ENCODE data around the gene DCBLD1. TPM values are rescaled to one million over a fixed set of nuclear protein-coding genes. Genes with fewer than 3 reads are reported as not detected.

DCBLD1 gene
- total RNA-seq, 1 donor from 2014 or later = 12.0 TPM

DNA sequence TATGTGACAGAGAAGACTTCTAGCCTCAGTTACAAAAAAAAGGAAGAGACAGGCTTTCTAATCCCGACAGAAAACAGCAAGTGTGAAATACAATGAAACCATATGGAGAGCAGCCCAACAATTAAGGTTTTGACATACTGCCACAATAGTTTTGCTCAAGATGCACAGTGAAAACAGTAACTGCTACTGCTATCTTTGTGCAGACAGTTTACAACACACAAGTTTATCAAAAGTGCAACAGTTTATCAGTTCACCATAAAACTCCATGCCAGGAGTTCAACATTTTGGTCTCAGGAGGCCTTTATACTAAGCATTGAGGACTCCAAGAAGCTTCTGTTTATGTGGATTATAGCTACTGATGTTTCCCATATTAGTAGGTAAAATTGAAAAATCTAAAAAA lies 82.2 kb downstream of the DCBLD1 start:
- Histone ChIP-seq H3K4me1 (ENCODE audit: control insufficient read depth in 3 of 3, insufficient read depth in 3 of 3, low read length in 3 of 3) (no peaks in the 10 kb centered on the region), H3K27ac (ENCODE audit: low read depth, low read length) (no peak overlapping the region), H3K4me3 (ENCODE audit: low read length in 3 of 3) (no peak overlapping the region), H3K9ac (ENCODE audit: low read depth in 1 of 3, low read length in 3 of 3) (no peak overlapping the region), H3K36me3 (ENCODE audit: control insufficient read depth in 3 of 3, insufficient read depth in 3 of 3, low read length in 3 of 3) (peaks cover 0 to 36% (median 24%) of the 10 kb centered on the region in 3 donors), H3K27me3 (ENCODE audit: control insufficient read depth in 3 of 3, insufficient read depth in 3 of 3, low read length in 3 of 3) (no peaks in the 10 kb centered on the region), H3K9me3 (ENCODE audit: control insufficient read depth in 3 of 3, low read length in 3 of 3) (no peaks in the 10 kb centered on the region)

GRCh38 chr6:117568247-117568646 lies 85.8 kb downstream of the DCBLD1 start:
- no peak overlapping the region for H3K27ac ChIP-seq (ENCODE audit: low read depth, low read length)
- H3K27me3 ChIP-seq (ENCODE audit: control insufficient read depth in 3 of 3, insufficient read depth in 3 of 3, low read length in 3 of 3) = no peaks in the 10 kb centered on the region
- H3K9me3 ChIP-seq (ENCODE audit: control insufficient read depth in 3 of 3, low read length in 3 of 3) = no peaks in the 10 kb centered on the region
- no peak overlapping the region for H3K9ac ChIP-seq (ENCODE audit: low read depth in 1 of 3, low read length in 3 of 3)
- H3K4me3 ChIP-seq (ENCODE audit: low read length in 3 of 3) = no peak overlapping the region
- H3K4me1 ChIP-seq (ENCODE audit: control insufficient read depth in 3 of 3, insufficient read depth in 3 of 3, low read length in 3 of 3) = no peaks in the 10 kb centered on the region
- H3K36me3 ChIP-seq (ENCODE audit: control insufficient read depth in 3 of 3, insufficient read depth in 3 of 3, low read length in 3 of 3) = peaks cover 0 to 48% (median 29%) of the 10 kb centered on the region in 3 donors

DNA sequence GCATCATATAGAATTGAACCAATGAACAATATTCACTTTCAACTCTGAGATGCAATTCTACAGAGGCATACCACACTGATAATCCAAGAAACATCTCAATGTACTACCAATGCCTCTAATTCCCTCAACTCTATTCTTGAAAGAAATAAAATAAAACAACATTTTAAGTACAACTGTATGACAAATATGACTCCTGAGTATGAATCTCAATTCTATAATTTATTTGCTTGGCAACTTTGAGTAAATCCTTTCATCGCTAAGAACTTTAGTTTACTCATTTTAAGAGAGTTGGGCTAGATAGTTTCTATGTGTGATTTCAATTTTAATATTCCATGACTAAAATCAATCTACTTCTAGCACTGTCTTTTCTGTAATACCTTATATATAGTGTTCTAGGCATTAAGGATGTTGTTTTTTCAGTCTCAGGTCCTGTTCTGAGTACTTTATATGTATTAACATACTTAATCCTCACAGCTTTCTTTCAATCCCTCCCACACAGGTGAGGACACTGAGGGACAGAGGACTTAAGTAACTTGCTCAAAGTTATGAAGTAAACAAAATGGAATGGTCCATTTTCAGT lies 86.4 kb downstream of the DCBLD1 start:
- H3K4me1 ChIP-seq (ENCODE audit: control insufficient read depth in 3 of 3, insufficient read depth in 3 of 3, low read length in 3 of 3) = no peaks in the 10 kb centered on the region
- H3K9ac ChIP-seq (ENCODE audit: low read depth in 1 of 3, low read length in 3 of 3) = no peak overlapping the region
- no peaks in the 10 kb centered on the region for H3K9me3 ChIP-seq (ENCODE audit: control insufficient read depth in 3 of 3, low read length in 3 of 3)
- peaks cover 0 to 50% (median 30%) of the 10 kb centered on the region in 3 donors for H3K36me3 ChIP-seq (ENCODE audit: control insufficient read depth in 3 of 3, insufficient read depth in 3 of 3, low read length in 3 of 3)
- H3K27me3 ChIP-seq (ENCODE audit: control insufficient read depth in 3 of 3, insufficient read depth in 3 of 3, low read length in 3 of 3) = no peaks in the 10 kb centered on the region
- no peak overlapping the region for H3K4me3 ChIP-seq (ENCODE audit: low read length in 3 of 3)
- no peak overlapping the region for H3K27ac ChIP-seq (ENCODE audit: low read depth, low read length)

- Histone ChIP-seq H3K4me3 (ENCODE audit: low read length in 3 of 3) (no peak overlapping the region), H3K9me3 (ENCODE audit: control insufficient read depth in 3 of 3, low read length in 3 of 3) (no peaks in the 10 kb centered on the region), H3K9ac (ENCODE audit: low read depth in 1 of 3, low read length in 3 of 3) (no peak overlapping the region), H3K27me3 (ENCODE audit: control insufficient read depth in 3 of 3, insufficient read depth in 3 of 3, low read length in 3 of 3) (no peaks in the 10 kb centered on the region), H3K4me1 (ENCODE audit: control insufficient read depth in 3 of 3, insufficient read depth in 3 of 3, low read length in 3 of 3) (no peaks in the 10 kb centered on the region), H3K27ac (ENCODE audit: low read depth, low read length) (no peak overlapping the region), H3K36me3 (ENCODE audit: control insufficient read depth in 3 of 3, insufficient read depth in 3 of 3, low read length in 3 of 3) (peaks cover 0 to 33% (median 14%) of the 10 kb centered on the region in 3 donors)
These were observed 90.7 kb downstream of the DCBLD1 start for GRCh38 chr6:117573006-117573680.

DNA sequence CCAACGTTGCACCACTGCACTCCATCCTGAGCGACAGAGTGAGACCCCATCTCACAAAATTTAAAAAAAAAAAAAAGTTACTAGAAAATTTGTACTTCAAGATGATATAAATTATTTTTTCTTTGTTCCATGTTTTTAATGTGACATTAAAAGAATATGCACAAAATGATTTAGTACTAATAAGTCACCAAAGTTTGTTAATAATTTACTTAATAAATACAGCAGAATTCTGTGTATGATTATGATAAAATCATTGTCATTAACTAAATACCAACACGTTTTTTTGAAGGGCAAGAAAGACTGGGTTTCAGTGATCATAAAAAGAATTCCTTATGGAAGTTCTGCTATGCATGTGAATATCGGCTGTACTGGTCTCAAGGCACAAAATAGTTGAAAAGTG lies 91.7 kb downstream of the DCBLD1 start:
- H3K4me1 ChIP-seq (ENCODE audit: control insufficient read depth in 3 of 3, insufficient read depth in 3 of 3, low read length in 3 of 3) = no peaks in the 10 kb centered on the region
- H3K9me3 ChIP-seq (ENCODE audit: control insufficient read depth in 3 of 3, low read length in 3 of 3) = no peaks in the 10 kb centered on the region
- H3K9ac ChIP-seq (ENCODE audit: low read depth in 1 of 3, low read length in 3 of 3) = no peak overlapping the region
- no peaks in the 10 kb centered on the region for H3K27me3 ChIP-seq (ENCODE audit: control insufficient read depth in 3 of 3, insufficient read depth in 3 of 3, low read length in 3 of 3)
- H3K27ac ChIP-seq (ENCODE audit: low read depth, low read length) = no peak overlapping the region
- H3K4me3 ChIP-seq (ENCODE audit: low read length in 3 of 3) = no peak overlapping the region
- peaks cover 0 to 24% (median 13%) of the 10 kb centered on the region in 3 donors for H3K36me3 ChIP-seq (ENCODE audit: control insufficient read depth in 3 of 3, insufficient read depth in 3 of 3, low read length in 3 of 3)

- H3K9me3 ChIP-seq (ENCODE audit: control insufficient read depth in 3 of 3, low read length in 3 of 3) = peaks cover 0 to 3% (median 0%) of the 10 kb centered on the region in 3 donors
- no peak overlapping the region for H3K9ac ChIP-seq (ENCODE audit: low read depth in 1 of 3, low read length in 3 of 3)
- no peak overlapping the region for H3K4me3 ChIP-seq (ENCODE audit: low read length in 3 of 3)
- H3K27me3 ChIP-seq (ENCODE audit: control insufficient read depth in 3 of 3, insufficient read depth in 3 of 3, low read length in 3 of 3) = no peaks in the 10 kb centered on the region
- peaks cover 0 to 7% (median 0%) of the 10 kb centered on the region in 3 donors for H3K36me3 ChIP-seq (ENCODE audit: control insufficient read depth in 3 of 3, insufficient read depth in 3 of 3, low read length in 3 of 3)
- no peaks in the 10 kb centered on the region for H3K4me1 ChIP-seq (ENCODE audit: control insufficient read depth in 3 of 3, insufficient read depth in 3 of 3, low read length in 3 of 3)
- H3K27ac ChIP-seq (ENCODE audit: low read depth, low read length) = no peak overlapping the region
These were observed 103.2 kb downstream of the DCBLD1 start for GRCh38 chr6:117585647-117586046.

- Histone ChIP-seq H3K9ac (ENCODE audit: low read depth in 1 of 3, low read length in 3 of 3) (no peak overlapping the region), H3K27me3 (ENCODE audit: control insufficient read depth in 3 of 3, insufficient read depth in 3 of 3, low read length in 3 of 3) (no peaks in the 10 kb centered on the region), H3K27ac (ENCODE audit: low read depth, low read length) (no peak overlapping the region), H3K36me3 (ENCODE audit: control insufficient read depth in 3 of 3, insufficient read depth in 3 of 3, low read length in 3 of 3) (peaks cover 0 to 11% (median 0%) of the 10 kb centered on the region in 3 donors), H3K4me3 (ENCODE audit: low read length in 3 of 3) (no peak overlapping the region), H3K9me3 (ENCODE audit: control insufficient read depth in 3 of 3, low read length in 3 of 3) (no peaks in the 10 kb centered on the region), H3K4me1 (ENCODE audit: control insufficient read depth in 3 of 3, insufficient read depth in 3 of 3, low read length in 3 of 3) (peaks cover 0 to 4% (median 0%) of the 10 kb centered on the region in 3 donors)
These were observed 108.0 kb downstream of the DCBLD1 start for GRCh38 chr6:117590447-117590846.

DNA sequence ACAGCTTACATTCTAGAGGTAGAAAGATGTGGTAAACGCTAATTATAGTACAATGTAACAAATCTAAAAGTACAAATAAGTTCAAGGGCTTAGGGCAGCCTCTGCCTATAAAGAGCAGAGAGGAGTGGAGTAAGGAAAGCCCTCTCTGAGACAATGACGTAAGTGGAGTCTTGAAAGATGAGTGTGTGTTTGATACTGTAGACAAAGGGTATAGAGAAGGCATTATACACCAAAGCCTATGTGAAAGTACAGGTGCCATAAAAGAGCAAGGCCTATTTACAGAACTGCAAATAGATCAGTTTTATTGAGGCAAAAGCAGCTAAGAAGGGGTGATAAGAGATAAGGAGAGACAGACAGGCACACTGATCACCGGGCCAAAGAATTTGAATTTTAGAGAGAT lies 108.9 kb downstream of the DCBLD1 start:
- Histone ChIP-seq H3K27ac (ENCODE audit: low read depth, low read length) (no peak overlapping the region), H3K27me3 (ENCODE audit: control insufficient read depth in 3 of 3, insufficient read depth in 3 of 3, low read length in 3 of 3) (no peaks in the 10 kb centered on the region), H3K36me3 (ENCODE audit: control insufficient read depth in 3 of 3, insufficient read depth in 3 of 3, low read length in 3 of 3) (peaks cover 0 to 11% (median 0%) of the 10 kb centered on the region in 3 donors), H3K4me3 (ENCODE audit: low read length in 3 of 3) (no peak overlapping the region), H3K4me1 (ENCODE audit: control insufficient read depth in 3 of 3, insufficient read depth in 3 of 3, low read length in 3 of 3) (peaks cover 0 to 4% (median 0%) of the 10 kb centered on the region in 3 donors), H3K9me3 (ENCODE audit: control insufficient read depth in 3 of 3, low read length in 3 of 3) (no peaks in the 10 kb centered on the region), H3K9ac (ENCODE audit: low read depth in 1 of 3, low read length in 3 of 3) (peak overlapping the region in 1 of 3 donors; percentile 12)

- Histone ChIP-seq H3K27ac (ENCODE audit: low read depth, low read length) (no peak overlapping the region), H3K4me3 (ENCODE audit: low read length in 3 of 3) (no peak overlapping the region)
These were observed 110.7 kb downstream of the DCBLD1 start for GRCh38 chr6:117592983-117593759.

More at GRCh38 chr6:117592983-117593759, 110.7 kb downstream of the DCBLD1 start:
- H3K36me3 ChIP-seq (ENCODE audit: control insufficient read depth in 3 of 3, insufficient read depth in 3 of 3, low read length in 3 of 3) = peaks cover 0 to 19% (median 0%) of the 10 kb centered on the region in 3 donors
- H3K4me1 ChIP-seq (ENCODE audit: control insufficient read depth in 3 of 3, insufficient read depth in 3 of 3, low read length in 3 of 3) = peaks cover 0 to 4% (median 0%) of the 10 kb centered on the region in 3 donors
- no peak overlapping the region for H3K9ac ChIP-seq (ENCODE audit: low read depth in 1 of 3, low read length in 3 of 3)
- H3K27me3 ChIP-seq (ENCODE audit: control insufficient read depth in 3 of 3, insufficient read depth in 3 of 3, low read length in 3 of 3) = no peaks in the 10 kb centered on the region
- no peaks in the 10 kb centered on the region for H3K9me3 ChIP-seq (ENCODE audit: control insufficient read depth in 3 of 3, low read length in 3 of 3)
